SH-SY5Y (cell line): ENCODE data around the gene EPB41L3.

Source experiments
- GATA2 ChIP-seq: IDR thresholded peaks from 2 replicates; pipeline ENCODE4 v1.6.1; 2011; ENCODE audit warnings: mild to moderate bottlenecking, low read depth, low read length
- GATA3 ChIP-seq: IDR thresholded peaks from 2 replicates; pipeline ENCODE4 v1.6.1; 2011; ENCODE audit warnings: low read depth, mild to moderate bottlenecking, low read length, moderate library complexity

- TF ChIP-seq GATA3: no peak
- TF ChIP-seq GATA2: no peak
Measured at GRCh38 chr18:5543036-5543680, 639 bp downstream of the EPB41L3 start.
